HG03571 (cell line): ENCODE results near the gene PACS1.
"Not testable (repeated sequence)": the region's sequence is repeated elsewhere in the genome, so short reads cannot be mapped to it uniquely, and the experiment has no call there.

Experiments
- ATAC-seq: cut with Tn5 transposase; IDR thresholded peaks from one replicate; pipeline ENCODE4 v1.9.1; 2021; ENCODE audit not compliant: unreplicated experiment

Gene PACS1

GRCh38 chr11:66106786-66107599 lies 36.9 kb downstream of the PACS1 start:
- ATAC-seq = no peak

GRCh38 chr11:66107600-66108510 lies 37.8 kb downstream of the PACS1 start:
- ATAC-seq = no peak

- ATAC-seq = no peak
Observed at GRCh38 chr11:66109294-66109693, 39.2 kb downstream of the PACS1 start.

- ATAC-seq = no peak
Observed at GRCh38 chr11:66111158-66111557, 41.1 kb downstream of the PACS1 start.

- no peak for ATAC-seq
Observed at GRCh38 chr11:66112041-66112491, 42.0 kb downstream of the PACS1 start.

GRCh38 chr11:66112601-66113499 lies 42.8 kb downstream of the PACS1 start:
- no peak for ATAC-seq

GRCh38 chr11:66114957-66115356 lies 44.9 kb downstream of the PACS1 start:
- not testable (repeated sequence) for ATAC-seq

GRCh38 chr11:66115638-66116301 lies 45.7 kb downstream of the PACS1 start:
- peak; percentile 50 for ATAC-seq

GRCh38 chr11:66116576-66117361 lies 46.7 kb downstream of the PACS1 start:
- ATAC-seq = no peak

- no peak for ATAC-seq
Observed at GRCh38 chr11:66118847-66119246, 48.8 kb downstream of the PACS1 start.

GRCh38 chr11:66119348-66120133 lies 49.5 kb downstream of the PACS1 start:
- ATAC-seq = no peak

- ATAC-seq = no peak
Observed at GRCh38 chr11:66121466-66121865, 51.4 kb downstream of the PACS1 start.

- no peak for ATAC-seq
Observed at GRCh38 chr11:66123902-66124301, 53.8 kb downstream of the PACS1 start.

- no peak for ATAC-seq
Observed at GRCh38 chr11:66124564-66124963, 54.5 kb downstream of the PACS1 start.

- ATAC-seq = no peak
Observed at GRCh38 chr11:66126064-66126463, 56.0 kb downstream of the PACS1 start.

- ATAC-seq = no peak
Observed at GRCh38 chr11:66126808-66127555, 56.9 kb downstream of the PACS1 start.

GRCh38 chr11:66130978-66131377 lies 60.9 kb downstream of the PACS1 start:
- no peak for ATAC-seq
